HEK293 (cell line): Measurements from ENCODE around the gene CACNA2D1.

Experiments
- CTCF ChIA-PET: fragments of 350-600 bp; formaldehyde crosslinking; extraction: SDS; loops from one replicate; lab custom pipeline; 2021; ENCODE audit warnings: antibody characterized with exemption; lab: Yijun Ruan, JAX
- POLR2A ChIA-PET: fragments of 300-600 bp; formaldehyde crosslinking; extraction: SDS; loops from one replicate; lab custom pipeline; 2020; ENCODE audit warnings: antibody characterized with exemption, inconsistent platforms; lab: Yijun Ruan, JAX
- H3K27ac ChIP-seq: fragments of 200-500 bp; sonication (Bioruptor generic); 2 replicates; pipeline ENCODE4 v1.5.1; 2014; ENCODE audit warnings: low read depth, low read length, control low read depth, inconsistent platforms; ENCODE audit errors: extremely low read depth
- H3K36me3 ChIP-seq, 2 experiments: fragments of 200-500 bp in 1 of 2; sonication (Bioruptor generic) in 1 of 2; 1 replicate in 1 of 2; 2 replicates in 1 of 2; pipeline ENCODE4 v1.5.1; 2014 to 2017; ENCODE audit warnings: inconsistent platforms in 2 of 2, low read length in 2 of 2; ENCODE audit not compliant: control insufficient read depth in 2 of 2, insufficient read depth in 1 of 2
- H3K4me1 ChIP-seq: fragments of 200-500 bp; sonication (Bioruptor generic); 2 replicates; pipeline ENCODE4 v1.5.1; 2014; ENCODE audit warnings: mild to moderate bottlenecking, low read length, inconsistent platforms; ENCODE audit not compliant: control insufficient read depth, insufficient read depth
- H3K4me3 ChIP-seq: 2 replicates; pipeline ENCODE4 v1.5.1; 2011; ENCODE audit warnings: low read depth, mild to moderate bottlenecking, control low read depth, low read length, moderate library complexity
- H3K9me3 ChIP-seq: fragments of 200-500 bp; sonication (Bioruptor generic); 2 replicates; pipeline ENCODE4 v1.5.1; 2014; ENCODE audit warnings: low read depth, low read length, inconsistent platforms; ENCODE audit not compliant: control insufficient read depth, insufficient read depth
- GLIS1 ChIP-seq: fragments of 450-650 bp; formaldehyde crosslinking; IDR thresholded peaks from 2 replicates; pipeline ENCODE4 v1.5.1; 2016; ENCODE audit warnings: missing biosample characterization, missing genetic modification characterization
- HOXA7 ChIP-seq: sonication (generic); formaldehyde crosslinking; IDR thresholded peaks from 2 replicates; pipeline ENCODE4 v1.8.1; 2022; ENCODE audit warnings: missing genetic modification reagents, borderline replicate concordance
- MYNN ChIP-seq: fragments of 450-650 bp; formaldehyde crosslinking; IDR thresholded peaks from 2 replicates; pipeline ENCODE4 v1.5.1; 2016; ENCODE audit warnings: missing biosample characterization, missing genetic modification characterization, borderline replicate concordance
- MZF1 ChIP-seq: fragments of 450-650 bp; formaldehyde crosslinking; IDR thresholded peaks from 2 replicates; pipeline ENCODE4 v1.5.1; 2017; ENCODE audit warnings: missing biosample characterization, missing genetic modification characterization, borderline replicate concordance
- PRDM1 ChIP-seq: fragments of 450-650 bp; formaldehyde crosslinking; IDR thresholded peaks from 2 replicates; pipeline ENCODE4; 2016; ENCODE audit warnings: missing biosample characterization, missing genetic modification characterization
- PRDM10 ChIP-seq: fragments of 450-650 bp; formaldehyde crosslinking; IDR thresholded peaks from 2 replicates; pipeline ENCODE4 v1.5.1; 2016; ENCODE audit warnings: missing biosample characterization, missing genetic modification characterization
- SALL2 ChIP-seq: fragments of 450-650 bp; formaldehyde crosslinking; IDR thresholded peaks from 2 replicates; pipeline ENCODE4 v1.5.0; 2017; ENCODE audit warnings: missing biosample characterization, mild to moderate bottlenecking, missing genetic modification characterization, borderline replicate concordance
- SCRT1 ChIP-seq: fragments of 450-650 bp; formaldehyde crosslinking; IDR thresholded peaks from 2 replicates; pipeline ENCODE4 v1.5.1; 2016; ENCODE audit warnings: missing biosample characterization, missing genetic modification characterization, borderline replicate concordance
- ZBTB1 ChIP-seq: fragments of 450-650 bp; formaldehyde crosslinking; IDR thresholded peaks from 2 replicates; pipeline ENCODE4 v1.5.1; 2016; ENCODE audit warnings: missing biosample characterization, missing genetic modification characterization
- ZBTB20 ChIP-seq: fragments of 450-650 bp; formaldehyde crosslinking; IDR thresholded peaks from 2 replicates; pipeline ENCODE4 v1.5.1; 2016; ENCODE audit warnings: missing biosample characterization, missing genetic modification characterization
- ZBTB44 ChIP-seq: fragments of 450-650 bp; IDR thresholded peaks from 2 replicates; pipeline ENCODE4 v1.5.1; 2018; ENCODE audit warnings: missing biosample characterization, mild to moderate bottlenecking, missing genetic modification characterization
- ZFP69B ChIP-seq: fragments of 450-650 bp; formaldehyde crosslinking; IDR thresholded peaks from 2 replicates; pipeline ENCODE4 v1.5.1; 2016; ENCODE audit warnings: missing biosample characterization, missing genetic modification characterization
- ZNF175 ChIP-seq: fragments of 450-650 bp; formaldehyde crosslinking; IDR thresholded peaks from 2 replicates; pipeline ENCODE4 v1.5.1; 2016; ENCODE audit warnings: missing biosample characterization, missing genetic modification characterization
- ZNF221 ChIP-seq: fragments of 450-650 bp; formaldehyde crosslinking; IDR thresholded peaks from 2 replicates; pipeline ENCODE4 v1.5.1; 2017; ENCODE audit warnings: missing biosample characterization, missing genetic modification characterization, borderline replicate concordance
- ZNF239 ChIP-seq: fragments of 450-650 bp; formaldehyde crosslinking; IDR thresholded peaks from 2 replicates; pipeline ENCODE4 v1.5.1; 2016; ENCODE audit warnings: missing biosample characterization, missing genetic modification characterization
- ZNF26 ChIP-seq: fragments of 450-650 bp; formaldehyde crosslinking; IDR thresholded peaks from 2 replicates; pipeline ENCODE4 v1.5.1; 2016; ENCODE audit warnings: missing biosample characterization, missing genetic modification characterization
- ZNF362 ChIP-seq: fragments of 450-650 bp; formaldehyde crosslinking; IDR thresholded peaks from 2 replicates; pipeline ENCODE4 v1.5.1; 2016; ENCODE audit warnings: missing biosample characterization, missing genetic modification characterization
- ZNF398 ChIP-seq: fragments of 450-650 bp; formaldehyde crosslinking; IDR thresholded peaks from 2 replicates; pipeline ENCODE4 v1.5.1; 2017; ENCODE audit warnings: missing biosample characterization, missing genetic modification characterization
- ZNF404 ChIP-seq: fragments of 450-650 bp; formaldehyde crosslinking; IDR thresholded peaks from 2 replicates; pipeline ENCODE4 v1.5.1; 2017; ENCODE audit warnings: missing biosample characterization, missing genetic modification characterization
- ZNF433 ChIP-seq: fragments of 450-650 bp; formaldehyde crosslinking; IDR thresholded peaks from 2 replicates; pipeline ENCODE4 v1.5.1; 2016; ENCODE audit warnings: missing biosample characterization, missing genetic modification characterization, low read depth
- ZNF449 ChIP-seq: fragments of 450-650 bp; formaldehyde crosslinking; IDR thresholded peaks from 2 replicates; pipeline ENCODE4 v1.5.1; 2017; ENCODE audit warnings: missing biosample characterization, mild to moderate bottlenecking, missing genetic modification characterization, moderate library complexity
- ZNF530 ChIP-seq: fragments of 450-650 bp; formaldehyde crosslinking; IDR thresholded peaks from 2 replicates; pipeline ENCODE4 v1.5.1; 2016; ENCODE audit warnings: low read depth, missing biosample characterization, missing genetic modification characterization
- ZNF561 ChIP-seq: fragments of 450-650 bp; IDR thresholded peaks from 2 replicates; pipeline ENCODE4 v1.5.1; 2018; ENCODE audit warnings: missing biosample characterization, missing genetic modification characterization, borderline replicate concordance
- ZNF623 ChIP-seq: fragments of 450-650 bp; formaldehyde crosslinking; IDR thresholded peaks from 2 replicates; pipeline ENCODE4 v1.5.1; 2016; ENCODE audit warnings: missing biosample characterization, missing genetic modification characterization
- ZNF768 ChIP-seq: fragments of 450-650 bp; formaldehyde crosslinking; IDR thresholded peaks from 2 replicates; pipeline ENCODE4 v1.5.1; 2018; ENCODE audit warnings: missing biosample characterization, mild to moderate bottlenecking, missing genetic modification characterization
- ZNF776 ChIP-seq: fragments of 450-650 bp; formaldehyde crosslinking; IDR thresholded peaks from 2 replicates; pipeline ENCODE4 v1.5.0; 2017; ENCODE audit warnings: missing biosample characterization, missing genetic modification characterization, borderline replicate concordance
- ZNF791 ChIP-seq: fragments of 450-650 bp; formaldehyde crosslinking; IDR thresholded peaks from 2 replicates; pipeline ENCODE4 v1.5.1; 2016; ENCODE audit warnings: missing biosample characterization, missing genetic modification characterization

The CACNA2D1 gene

GRCh38 chr7:82335927-82336326, 107.7 kb downstream of the CACNA2D1 start (continued):
- TF ChIP-seq PRDM10, result peak; percentile 30; the same call in 1 of the 2 replicates
- 0 out of 2 replicates have a peak, but pooled peaks have one; percentile 26 for TF ChIP-seq ZNF398 (tag by site-specific recombination)
- 0 out of 2 replicates have a peak, but pooled peaks have one; percentile 17 for TF ChIP-seq GLIS1 (tag by site-specific recombination)
- TF ChIP-seq MZF1, result peak; percentile 95; the same call in 1 of the 2 replicates
- 0 out of 2 replicates have a peak, but pooled peaks have one; percentile 50 for TF ChIP-seq ZBTB44 (tag by site-specific recombination)
- TF ChIP-seq ZNF449 (tag by site-specific recombination), result no peak
- no peak for TF ChIP-seq ZNF791 (tag by site-specific recombination)
- TF ChIP-seq ZFP69B (tag by site-specific recombination), result no peak
- TF ChIP-seq ZNF239 (tag by site-specific recombination), result no peak
- no peak for TF ChIP-seq ZNF776 (tag by site-specific recombination)
- 0 out of 2 replicates have a peak, but pooled peaks have one; percentile 13 for TF ChIP-seq SCRT1 (tag by site-specific recombination)
- TF ChIP-seq ZBTB1, result no peak
- TF ChIP-seq ZNF433, result no peak
- 0 out of 2 replicates have a peak, but pooled peaks have one; percentile 13 for TF ChIP-seq ZBTB20 (tag by site-specific recombination)

GRCh38 chr7:82335001-82335400, 108.6 kb downstream of the CACNA2D1 start:
- ChIA-PET CTCF (no interaction called here), POLR2A (no interaction called here)
- H3K9me3 ChIP-seq, result no peaks in the 10 kb centered on the region
- H3K36me3 ChIP-seq, result no peaks in the 10 kb centered on the region
- no peak overlapping the region for H3K27ac ChIP-seq
- no peak overlapping the region for H3K4me3 ChIP-seq
- peaks cover 4% of the 10 kb centered on the region; the same call in 1 of the 2 replicates for H3K4me1 ChIP-seq
- TF ChIP-seq ZNF404 (tag by site-specific recombination) (no peak), PRDM1 (tag by site-specific recombination) (no peak), HOXA7 (CRISPR knock-in tag) (no peak), MYNN (no peak), ZNF530 (tag by site-specific recombination) (no peak), ZNF175 (tag by site-specific recombination) (no peak), ZNF768 (tag by site-specific recombination) (no peak), ZNF561 (no peak), ZNF362 (tag by site-specific recombination) (no peak), ZNF221 (tag by site-specific recombination) (no peak), ZNF26 (no peak), ZNF623 (tag by site-specific recombination) (no peak), SALL2 (tag by site-specific recombination) (no peak)
